HepG2 (cell line): Measurements from ENCODE around the gene HEXD. TPM values are rescaled to one million over a fixed set of nuclear protein-coding genes. Genes with fewer than 3 reads are reported as not detected.

Source experiments
- ATRX ChIP-seq: sonication (generic); formaldehyde crosslinking; IDR thresholded peaks from 2 replicates; pipeline ENCODE4 v1.4.0; 2020; ENCODE audit warnings: missing genetic modification reagents, borderline replicate concordance
- DNMT1 ChIP-seq: sonication (generic); formaldehyde crosslinking; IDR thresholded peaks from 2 replicates; pipeline ENCODE4 v1.5.1; 2020; ENCODE audit warnings: mild to moderate bottlenecking, missing genetic modification reagents
- EP300 ChIP-seq, 3 experiments: sonication (generic) in 1 of 3; formaldehyde crosslinking in 1 of 3; IDR thresholded peaks; 2 replicates each; pipeline versions ENCODE4 v1.5.1 to v1.6.1; 2011 to 2020; ENCODE audit warnings: low read depth in 2 of 3, low read length in 2 of 3, borderline replicate concordance in 1 of 3, improper control_type of control experiment in 1 of 3, mild to moderate bottlenecking in 1 of 3, missing genetic modification reagents in 1 of 3, moderate library complexity in 1 of 3
- FOXP1 ChIP-seq, 2 experiments: fragments of 450-650 bp in 1 of 2; IDR thresholded peaks; 2 replicates each; pipeline ENCODE4 v1.6.1; 2017 to 2018; ENCODE audit warnings: antibody characterized with exemption in 1 of 2
- HNRNPL ChIP-seq: fragments of 200-400 bp; formaldehyde crosslinking; IDR thresholded peaks from 2 replicates; pipeline ENCODE4 v1.6.1; 2017; ENCODE audit warnings: mild to moderate bottlenecking, low read depth, low read length
- HOXA3 ChIP-seq: sonication (generic); formaldehyde crosslinking; IDR thresholded peaks from 2 replicates; pipeline ENCODE4 v1.5.0; 2020; ENCODE audit warnings: missing genetic modification reagents
- JDP2 ChIP-seq: sonication (generic); formaldehyde crosslinking; IDR thresholded peaks from 2 replicates; pipeline ENCODE4 v1.8.1; 2022; ENCODE audit warnings: missing genetic modification reagents, borderline replicate concordance
- MTA3 ChIP-seq: sonication (generic); formaldehyde crosslinking; IDR thresholded peaks from 2 replicates; pipeline ENCODE4 v1.4.0; 2020; ENCODE audit warnings: missing genetic modification reagents
- PAX8 ChIP-seq: sonication (generic); formaldehyde crosslinking; IDR thresholded peaks from 2 replicates; pipeline ENCODE4 v1.8.0; 2022; ENCODE audit warnings: mild to moderate bottlenecking, missing genetic modification reagents, borderline replicate concordance
- RNF2 ChIP-seq: fragments of 450-650 bp; conservative IDR thresholded peaks from 2 replicates; pipeline ENCODE4 v1.6.1; 2016; ENCODE audit warnings: low read depth
- ZBTB21 ChIP-seq: sonication (generic); formaldehyde crosslinking; IDR thresholded peaks from 2 replicates; pipeline ENCODE4 v1.4.0; 2020; ENCODE audit warnings: missing genetic modification reagents
- ZMYM4 ChIP-seq: sonication (generic); formaldehyde crosslinking; IDR thresholded peaks from 2 replicates; pipeline ENCODE4 v1.8.1; 2023; ENCODE audit warnings: mild to moderate bottlenecking, missing genetic modification reagents
- ZNF749 ChIP-seq: sonication (generic); formaldehyde crosslinking; IDR thresholded peaks from 2 replicates; pipeline ENCODE4 v1.8.0; 2022; ENCODE audit warnings: mild to moderate bottlenecking, missing genetic modification reagents, moderate library complexity, borderline replicate concordance
- polyA plus RNA-seq, 8 experiments: library from polyadenylated mRNA; depleted of rRNA in 3 of 8; stranded (reverse) in 7 of 8; unstranded in 1 of 8; fragments of >200 nt; fragmentation: Illumina TruSeq in 4 of 8; extraction: Trizol in 4 of 8; gene quantifications; 2 replicates each; pipeline versions ENCODE4 v1.2.1 to v1.2.3, GENCODE V29; 2011 to 2016; ENCODE audit warnings: low read depth in 4 of 8, missing spikeins in 1 of 8, mixed read lengths in 1 of 8; ENCODE audit not compliant: insufficient read depth in 1 of 8
- total RNA-seq, 5 experiments: library from RNA; depleted of rRNA; stranded (reverse); fragments of >200 nt; fragmentation: Illumina TruSeq; extraction: Trizol; gene quantifications; 2 replicates each; pipeline ENCODE4 v1.2.3, GENCODE V29; 2016; ENCODE audit warnings: low read depth in 1 of 5
- TF ChIP-seq, protein P1 (sequence below): sonication (generic); formaldehyde crosslinking; IDR thresholded peaks from 2 replicates; pipeline ENCODE4 v1.9.0; 2021; ENCODE audit warnings: missing genetic modification reagents, borderline replicate concordance
- TF ChIP-seq, protein P2 (sequence below), 2 experiments: sonication (generic) in 1 of 2; formaldehyde crosslinking in 1 of 2; IDR thresholded peaks; 2 replicates each; pipeline versions ENCODE4 v1.6.1 to v1.9.0; 2014 to 2022; ENCODE audit warnings: antibody characterized with exemption in 1 of 2, borderline replicate concordance in 1 of 2, inconsistent platforms in 1 of 2, low read depth in 1 of 2, missing genetic modification reagents in 1 of 2
- TF ChIP-seq, protein P3 (sequence below): sonication (generic); formaldehyde crosslinking; IDR thresholded peaks from 2 replicates; pipeline ENCODE4 v1.4.0; 2020; ENCODE audit warnings: missing genetic modification reagents

HEXD gene
- total and polyA plus RNA-seq, 2 of the 13 experiments (the other 11 are each of a cell fraction or from before 2014, with no cell fraction given) = 22.3 to 41.8 TPM

DNA sequence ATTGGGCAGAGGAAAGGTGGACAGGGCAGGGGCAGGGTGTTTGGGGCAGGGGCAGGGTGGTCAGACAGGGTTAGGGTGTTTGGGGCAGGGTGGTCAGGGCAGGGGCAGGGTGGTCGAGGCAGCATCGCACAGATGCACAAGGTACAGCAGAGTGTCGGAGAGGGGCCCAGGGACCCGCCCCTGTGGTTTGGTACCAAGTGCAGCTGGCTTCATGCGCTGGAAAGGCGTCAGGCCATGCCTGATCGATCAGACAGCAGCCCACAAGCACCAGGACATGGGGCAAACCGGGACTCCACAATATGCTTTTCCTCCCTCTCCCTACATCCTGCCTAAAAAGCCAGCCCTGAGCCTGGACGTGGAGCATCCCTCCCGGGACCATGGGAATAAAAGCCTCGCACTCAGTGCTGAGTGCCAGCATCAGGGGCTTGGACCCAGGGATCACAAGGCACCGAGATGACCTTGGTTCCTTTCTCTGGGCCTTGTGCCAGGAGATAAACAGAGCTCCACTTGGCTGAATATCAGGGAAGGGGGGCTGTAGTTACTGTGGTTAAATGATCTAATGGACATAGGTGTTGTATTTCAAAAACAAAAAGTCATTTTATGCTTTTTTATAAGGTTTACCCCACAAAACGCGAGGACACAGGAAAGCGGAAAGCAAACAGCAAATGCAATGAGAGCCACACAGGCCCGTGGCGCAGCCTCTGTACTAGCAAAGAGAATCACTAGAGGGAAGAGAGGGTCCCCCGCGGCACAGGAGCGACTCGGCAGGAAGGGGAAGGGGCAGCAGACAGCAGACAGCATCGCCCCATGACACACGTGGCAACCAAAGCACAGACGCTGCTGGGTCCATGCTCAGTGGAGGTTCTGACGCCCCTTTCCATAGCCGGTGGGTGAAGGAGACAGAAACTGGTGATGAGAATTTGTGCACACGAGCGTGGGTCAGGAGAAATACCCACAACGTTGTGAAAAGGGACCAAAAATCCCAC is 5.3 kb upstream of the HEXD start (continued):
- TF ChIP-seq EP300 (IDR thresholded peaks at IDR 0.05; ENCODE audit: low read depth in 2 of 2, low read length in 2 of 2) (peak in 1 of 2 experiments; percentile 56; a peak in 2 of 4 replicates), EP300 (CRISPR knock-in tag; IDR thresholded peaks at IDR 0.05; ENCODE audit: borderline replicate concordance) (no peak), ATRX (CRISPR knock-in tag) (no peak), JDP2 (CRISPR knock-in tag) (no peak), RNF2 (no peak), HOXA3 (peak; percentile 53), ZMYM4 (CRISPR knock-in tag) (no peak), DNMT1 (0 out of 2 replicates have a peak, but pooled peaks have one; percentile 21), ZBTB21 (no peak), HNRNPL (0 out of 2 replicates have a peak, but pooled peaks have one; percentile 20), MTA3 (CRISPR knock-in tag) (no peak), PAX8 (CRISPR knock-in tag) (no peak), FOXP1 (IDR thresholded peaks at IDR 0.05) (no peak), FOXP1 (CRISPR knock-in tag; IDR thresholded peaks at IDR 0.05) (peak; percentile 33; the same call in 1 of the 2 replicates), ZNF749 (CRISPR knock-in tag) (no peak)
- TF ChIP-seq, protein P1, sequence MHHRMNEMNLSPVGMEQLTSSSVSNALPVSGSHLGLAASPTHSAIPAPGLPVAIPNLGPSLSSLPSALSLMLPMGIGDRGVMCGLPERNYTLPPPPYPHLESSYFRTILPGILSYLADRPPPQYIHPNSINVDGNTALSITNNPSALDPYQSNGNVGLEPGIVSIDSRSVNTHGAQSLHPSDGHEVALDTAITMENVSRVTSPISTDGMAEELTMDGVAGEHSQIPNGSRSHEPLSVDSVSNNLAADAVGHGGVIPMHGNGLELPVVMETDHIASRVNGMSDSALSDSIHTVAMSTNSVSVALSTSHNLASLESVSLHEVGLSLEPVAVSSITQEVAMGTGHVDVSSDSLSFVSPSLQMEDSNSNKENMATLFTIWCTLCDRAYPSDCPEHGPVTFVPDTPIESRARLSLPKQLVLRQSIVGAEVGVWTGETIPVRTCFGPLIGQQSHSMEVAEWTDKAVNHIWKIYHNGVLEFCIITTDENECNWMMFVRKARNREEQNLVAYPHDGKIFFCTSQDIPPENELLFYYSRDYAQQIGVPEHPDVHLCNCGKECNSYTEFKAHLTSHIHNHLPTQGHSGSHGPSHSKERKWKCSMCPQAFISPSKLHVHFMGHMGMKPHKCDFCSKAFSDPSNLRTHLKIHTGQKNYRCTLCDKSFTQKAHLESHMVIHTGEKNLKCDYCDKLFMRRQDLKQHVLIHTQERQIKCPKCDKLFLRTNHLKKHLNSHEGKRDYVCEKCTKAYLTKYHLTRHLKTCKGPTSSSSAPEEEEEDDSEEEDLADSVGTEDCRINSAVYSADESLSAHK (CRISPR knock-in tag) = no peak
- TF ChIP-seq, protein P2, sequence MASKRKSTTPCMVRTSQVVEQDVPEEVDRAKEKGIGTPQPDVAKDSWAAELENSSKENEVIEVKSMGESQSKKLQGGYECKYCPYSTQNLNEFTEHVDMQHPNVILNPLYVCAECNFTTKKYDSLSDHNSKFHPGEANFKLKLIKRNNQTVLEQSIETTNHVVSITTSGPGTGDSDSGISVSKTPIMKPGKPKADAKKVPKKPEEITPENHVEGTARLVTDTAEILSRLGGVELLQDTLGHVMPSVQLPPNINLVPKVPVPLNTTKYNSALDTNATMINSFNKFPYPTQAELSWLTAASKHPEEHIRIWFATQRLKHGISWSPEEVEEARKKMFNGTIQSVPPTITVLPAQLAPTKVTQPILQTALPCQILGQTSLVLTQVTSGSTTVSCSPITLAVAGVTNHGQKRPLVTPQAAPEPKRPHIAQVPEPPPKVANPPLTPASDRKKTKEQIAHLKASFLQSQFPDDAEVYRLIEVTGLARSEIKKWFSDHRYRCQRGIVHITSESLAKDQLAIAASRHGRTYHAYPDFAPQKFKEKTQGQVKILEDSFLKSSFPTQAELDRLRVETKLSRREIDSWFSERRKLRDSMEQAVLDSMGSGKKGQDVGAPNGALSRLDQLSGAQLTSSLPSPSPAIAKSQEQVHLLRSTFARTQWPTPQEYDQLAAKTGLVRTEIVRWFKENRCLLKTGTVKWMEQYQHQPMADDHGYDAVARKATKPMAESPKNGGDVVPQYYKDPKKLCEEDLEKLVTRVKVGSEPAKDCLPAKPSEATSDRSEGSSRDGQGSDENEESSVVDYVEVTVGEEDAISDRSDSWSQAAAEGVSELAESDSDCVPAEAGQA (IDR thresholded peaks at IDR 0.05; ENCODE audit: low read depth) = 0 out of 2 replicates have a peak, but pooled peaks have one; percentile 17
- TF ChIP-seq, protein P2 (CRISPR knock-in tag; IDR thresholded peaks at IDR 0.05; ENCODE audit: borderline replicate concordance) = no peak
- TF ChIP-seq, protein P3, sequence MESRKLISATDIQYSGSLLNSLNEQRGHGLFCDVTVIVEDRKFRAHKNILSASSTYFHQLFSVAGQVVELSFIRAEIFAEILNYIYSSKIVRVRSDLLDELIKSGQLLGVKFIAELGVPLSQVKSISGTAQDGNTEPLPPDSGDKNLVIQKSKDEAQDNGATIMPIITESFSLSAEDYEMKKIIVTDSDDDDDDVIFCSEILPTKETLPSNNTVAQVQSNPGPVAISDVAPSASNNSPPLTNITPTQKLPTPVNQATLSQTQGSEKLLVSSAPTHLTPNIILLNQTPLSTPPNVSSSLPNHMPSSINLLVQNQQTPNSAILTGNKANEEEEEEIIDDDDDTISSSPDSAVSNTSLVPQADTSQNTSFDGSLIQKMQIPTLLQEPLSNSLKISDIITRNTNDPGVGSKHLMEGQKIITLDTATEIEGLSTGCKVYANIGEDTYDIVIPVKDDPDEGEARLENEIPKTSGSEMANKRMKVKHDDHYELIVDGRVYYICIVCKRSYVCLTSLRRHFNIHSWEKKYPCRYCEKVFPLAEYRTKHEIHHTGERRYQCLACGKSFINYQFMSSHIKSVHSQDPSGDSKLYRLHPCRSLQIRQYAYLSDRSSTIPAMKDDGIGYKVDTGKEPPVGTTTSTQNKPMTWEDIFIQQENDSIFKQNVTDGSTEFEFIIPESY (CRISPR knock-in tag) = peak; percentile 55; the same call in 1 of the 2 replicates
